ENCODE data around the gene CCDC136.

CCDC136 gene

DNA sequence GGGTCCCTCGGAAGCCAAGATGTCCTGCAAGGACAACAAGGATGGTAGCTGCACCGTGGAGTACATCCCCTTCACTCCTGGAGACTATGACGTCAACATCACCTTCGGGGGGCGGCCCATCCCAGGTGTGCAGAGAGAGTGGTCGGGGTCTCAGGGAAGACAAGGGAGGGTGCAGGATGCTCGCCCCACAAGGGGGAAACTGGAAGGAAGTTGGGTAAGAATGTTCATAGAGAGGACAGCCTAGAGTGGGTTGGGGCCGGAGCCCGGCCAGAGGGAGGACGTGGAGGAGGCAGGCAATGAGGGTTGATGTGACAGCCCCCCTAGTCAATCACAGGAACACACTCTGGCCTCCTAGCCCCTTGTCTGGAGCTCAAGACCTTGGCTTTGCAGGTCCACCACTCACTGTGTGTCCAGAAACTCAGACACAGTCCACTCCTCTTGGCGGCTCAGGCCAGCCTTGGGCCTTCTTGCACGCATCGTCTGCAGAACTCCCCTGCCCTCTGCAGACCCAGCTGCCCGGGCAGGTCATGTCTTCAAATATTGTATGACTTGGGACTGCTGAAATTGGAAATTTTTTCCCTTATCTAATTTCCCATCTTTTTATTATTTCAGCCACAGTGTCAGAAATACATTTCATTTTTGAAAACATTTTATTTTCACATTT is 55.1 kb downstream of the CCDC136 start:
- no peak for DNase-seq

GRCh38 chr7:128847721-128848211 is 56.0 kb downstream of the CCDC136 start:
- no peak for DNase-seq

DNA sequence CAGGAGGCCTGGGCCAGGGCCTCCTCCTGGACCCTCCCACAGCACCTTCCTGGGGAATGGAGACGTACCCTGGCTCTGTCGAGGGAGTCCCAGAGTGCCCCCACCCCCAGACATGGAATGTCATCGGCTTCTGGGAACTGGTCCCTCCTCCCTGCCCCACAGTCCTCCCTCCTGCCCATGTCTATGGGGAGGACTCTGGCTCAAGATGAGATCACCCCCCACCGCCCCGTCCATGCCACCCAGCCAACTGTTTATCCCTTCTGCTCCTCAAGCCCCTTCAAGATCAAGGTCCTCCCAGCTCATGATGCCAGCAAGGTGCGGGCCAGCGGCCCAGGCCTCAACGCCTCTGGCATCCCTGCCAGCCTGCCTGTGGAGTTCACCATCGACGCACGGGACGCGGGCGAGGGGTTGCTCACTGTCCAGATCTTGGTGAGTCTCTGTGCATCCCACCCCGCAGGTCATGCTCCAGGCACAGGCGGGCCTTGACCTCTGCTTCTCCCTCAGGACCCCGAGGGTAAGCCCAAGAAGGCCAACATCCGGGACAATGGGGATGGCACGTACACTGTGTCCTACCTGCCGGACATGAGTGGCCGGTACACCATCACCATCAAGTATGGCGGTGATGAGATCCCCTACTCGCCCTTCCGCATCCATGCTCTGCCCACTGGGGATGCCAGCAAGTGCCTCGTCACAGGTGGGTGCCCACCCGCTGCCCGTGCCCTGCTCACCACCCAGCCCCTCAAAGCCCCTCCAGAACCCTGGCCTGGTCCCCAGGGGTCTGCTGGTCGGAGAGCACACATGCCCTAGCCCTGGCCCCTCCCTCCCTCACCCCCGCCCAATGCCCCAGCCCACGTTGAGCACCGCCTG is 56.8 kb downstream of the CCDC136 start:
- DNase-seq, result no peak

- no peak for DNase-seq
These were observed 57.4 kb downstream of the CCDC136 start for GRCh38 chr7:128849156-128849515.

DNA sequence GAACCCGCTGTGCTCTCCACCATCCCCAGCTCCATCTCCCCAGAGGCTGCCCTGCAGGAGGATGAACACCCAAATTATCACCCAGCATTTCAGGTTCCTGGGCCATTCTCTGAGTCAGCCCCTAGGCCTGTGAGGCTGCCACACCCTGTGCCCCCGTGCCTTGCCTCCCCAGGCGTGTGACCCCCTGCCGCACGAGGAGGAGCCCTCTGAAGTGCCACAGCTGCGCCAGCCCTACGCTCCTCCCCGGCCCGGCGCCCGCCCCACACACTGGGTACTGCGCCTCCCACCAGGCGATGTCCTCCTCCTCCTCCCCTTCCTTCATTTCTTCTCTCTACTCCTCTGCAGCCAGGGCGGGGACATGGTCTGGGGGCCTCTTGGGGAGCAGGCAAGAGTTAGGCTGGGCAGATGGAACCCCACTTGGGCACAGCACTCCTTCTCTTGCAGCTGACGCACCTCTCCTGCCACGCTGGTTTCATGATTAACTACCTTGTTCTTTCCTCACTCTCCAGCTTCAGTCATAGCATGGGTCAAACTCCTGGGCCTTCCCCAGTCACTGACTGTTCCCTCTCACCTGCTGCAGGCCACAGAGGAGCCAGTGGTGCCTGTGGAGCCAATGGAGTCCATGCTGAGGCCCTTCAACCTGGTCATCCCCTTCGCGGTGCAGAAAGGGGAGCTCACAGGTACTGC is 58.2 kb downstream of the CCDC136 start:
- no peak for DNase-seq

- no peak for DNase-seq
These were observed 60.9 kb downstream of the CCDC136 start for GRCh38 chr7:128852537-128853254.

DNA sequence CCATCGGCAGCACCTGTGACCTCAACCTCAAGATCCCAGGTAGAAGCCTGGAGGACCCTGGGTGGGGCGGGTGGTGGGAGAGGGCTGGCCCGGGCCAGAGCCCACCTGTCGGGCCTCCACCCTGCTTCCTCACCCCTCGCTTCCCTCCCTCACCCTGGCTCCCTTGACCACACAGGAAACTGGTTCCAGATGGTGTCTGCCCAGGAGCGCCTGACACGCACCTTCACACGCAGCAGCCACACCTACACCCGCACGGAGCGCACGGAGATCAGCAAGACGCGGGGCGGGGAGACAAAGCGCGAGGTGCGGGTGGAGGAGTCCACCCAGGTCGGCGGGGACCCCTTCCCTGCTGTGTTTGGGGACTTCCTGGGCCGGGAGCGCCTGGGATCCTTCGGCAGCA is 62.0 kb downstream of the CCDC136 start:
- no peak for DNase-seq

GRCh38 chr7:128854396-128854795 is 62.6 kb downstream of the CCDC136 start:
- no peak for DNase-seq

- no peak for DNase-seq
These were observed 63.8 kb downstream of the CCDC136 start for GRCh38 chr7:128855559-128855958.

DNA sequence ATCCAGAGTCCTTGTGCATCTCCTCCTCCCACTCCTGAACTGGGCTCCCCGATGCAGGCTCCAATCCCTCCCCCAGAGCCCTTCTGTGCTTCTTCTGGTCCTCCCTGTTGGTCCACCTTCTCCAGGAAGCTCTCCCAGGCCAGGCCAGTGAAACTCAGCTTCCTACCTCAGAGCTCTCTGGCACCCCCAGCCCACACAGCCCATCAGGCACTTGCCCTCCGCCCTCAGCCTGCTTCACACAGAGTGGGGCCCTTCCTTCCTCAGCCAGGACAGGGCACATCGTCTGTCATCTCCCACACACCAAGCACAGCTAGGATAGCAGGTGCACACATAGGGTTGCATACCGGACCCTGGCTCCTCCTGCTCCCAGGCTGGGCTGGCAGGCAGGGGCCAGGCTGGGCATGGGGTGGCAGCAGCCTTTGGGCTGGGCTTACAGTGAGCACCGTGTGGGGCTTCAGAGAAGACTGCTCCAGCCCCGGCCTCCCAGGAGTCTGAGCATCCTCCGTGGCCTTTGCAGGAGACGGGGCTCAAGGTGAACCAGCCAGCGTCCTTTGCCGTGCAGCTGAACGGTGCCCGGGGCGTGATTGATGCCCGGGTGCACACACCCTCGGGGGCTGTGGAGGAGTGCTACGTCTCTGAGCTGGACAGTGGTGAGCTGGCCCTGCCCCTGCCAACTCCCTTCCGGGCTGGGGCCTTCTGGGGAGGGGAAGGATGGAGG is 64.4 kb downstream of the CCDC136 start:
- no peak for DNase-seq

- no peak for DNase-seq
These were observed 66.8 kb downstream of the CCDC136 start for GRCh38 chr7:128858380-128859231.

GRCh38 chr7:128859232-128860157 is 67.7 kb downstream of the CCDC136 start:
- DNase-seq, result no peak

- DNase-seq, result no peak
These were observed 68.6 kb downstream of the CCDC136 start for GRCh38 chr7:128860158-128861073.

DNA sequence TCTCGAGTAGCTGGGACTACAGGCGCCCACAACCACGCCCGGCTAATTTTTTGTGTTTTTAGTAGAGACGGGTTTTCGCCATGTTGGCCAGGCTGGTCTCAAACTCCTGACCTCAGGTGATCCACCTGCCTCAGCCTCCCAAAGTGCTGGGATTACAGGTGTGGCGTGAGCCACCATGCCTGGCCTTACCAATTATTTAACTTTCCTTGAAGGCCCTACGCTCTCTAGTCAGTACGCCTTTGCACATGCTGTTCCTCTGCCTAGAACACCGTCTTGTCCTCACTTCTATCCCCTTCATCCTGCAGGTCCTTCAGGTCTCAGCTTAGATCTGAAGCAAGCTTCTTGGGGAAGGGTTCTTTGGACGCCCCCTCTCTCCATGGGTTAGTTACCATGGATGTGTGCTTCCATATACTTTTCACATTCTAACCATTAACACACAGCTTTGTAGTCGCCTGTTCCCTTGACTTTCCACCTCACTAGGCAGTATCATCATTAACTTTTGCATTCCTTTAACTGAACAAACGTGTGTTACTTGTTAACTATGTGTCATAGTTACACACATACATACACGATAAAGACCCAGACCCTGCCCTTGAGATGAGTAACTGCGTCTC is 70.3 kb downstream of the CCDC136 start:
- DNase-seq, result no peak

GRCh38 chr7:128862571-128863432 is 71.0 kb downstream of the CCDC136 start, which contains the start of gene ATP6V1F:
TSS of gene ATP6V1F (plus strand) at chr7:128862856. CDS start at chr7:128862905, 49 bp downstream.
- DNase-seq, result peak; percentile 96

GRCh38 chr7:128863433-128863989 is 71.7 kb downstream of the CCDC136 start:
- DNase-seq, result peak; percentile 64

DNA sequence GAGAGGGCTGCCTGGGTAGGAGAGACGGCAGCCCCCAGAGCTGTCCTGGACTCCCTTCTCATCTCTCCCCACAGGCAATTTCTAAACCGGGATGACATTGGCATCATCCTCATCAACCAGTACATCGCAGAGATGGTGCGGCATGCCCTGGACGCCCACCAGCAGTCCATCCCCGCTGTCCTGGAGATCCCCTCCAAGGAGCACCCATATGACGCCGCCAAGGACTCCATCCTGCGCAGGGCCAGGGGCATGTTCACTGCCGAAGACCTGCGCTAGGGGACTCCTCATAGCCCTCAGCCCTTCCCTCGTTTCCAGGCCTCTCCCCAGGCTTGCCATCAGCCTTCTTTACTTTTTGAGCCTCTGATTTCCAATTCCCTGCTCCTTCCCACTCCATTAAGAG is 73.5 kb downstream of the CCDC136 start:
- DNase-seq, result no peak

All from HCEC 1CT (cell line).